NCI-H2227 (cell line): Measurements from ENCODE around the gene TSPOAP1.

Experiments
- DNase-seq: peaks from one replicate; lab custom pipeline; 2025; ENCODE audit not compliant: unreplicated experiment; lab: John Stamatoyannopoulos, UW

TSPOAP1 gene

DNA sequence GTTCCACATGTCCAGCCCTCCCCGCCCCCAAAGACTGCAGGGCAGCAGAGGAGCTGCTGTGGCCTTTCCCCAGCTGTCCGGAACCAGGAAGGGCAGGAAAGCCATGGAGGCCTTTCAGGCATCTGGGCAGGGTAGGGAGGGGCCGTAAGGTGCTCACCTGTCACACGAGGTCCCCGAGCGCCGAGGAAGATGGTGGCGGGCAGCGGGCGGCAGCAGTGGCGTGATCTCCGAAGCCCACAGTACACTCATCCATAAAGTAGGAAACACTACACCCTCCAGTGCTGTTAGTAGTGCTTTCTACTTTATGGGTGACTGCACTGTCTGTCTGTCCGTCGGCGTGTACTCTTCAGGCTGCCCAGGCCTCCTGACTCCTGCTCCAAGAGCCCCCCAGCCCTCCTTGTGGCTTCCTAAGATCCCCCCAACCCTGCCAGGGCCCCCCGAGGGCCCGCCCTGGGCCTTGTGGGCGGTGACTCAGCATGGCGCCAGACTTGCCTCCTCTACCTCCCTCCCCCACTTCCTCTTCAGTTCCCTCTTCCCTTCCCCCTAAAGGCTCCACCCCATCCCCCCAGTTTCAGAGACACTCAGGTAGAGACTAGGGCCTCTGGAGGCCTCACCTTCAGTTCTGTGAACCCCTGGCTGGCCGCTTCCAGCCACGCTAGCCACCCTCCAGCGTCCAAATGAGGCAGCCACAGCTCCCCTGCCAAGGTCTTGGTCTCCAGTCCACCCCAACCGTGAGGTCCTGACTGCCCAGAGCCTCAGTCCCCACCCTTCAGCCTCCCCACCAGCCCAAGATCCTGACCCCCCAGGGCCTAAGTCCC is 2.6 kb upstream of the TSPOAP1 start:
- no peak for DNase-seq

GRCh38 chr17:58330538-58330996 is 2.0 kb upstream of the TSPOAP1 start:
- DNase-seq, result no peak

DNA sequence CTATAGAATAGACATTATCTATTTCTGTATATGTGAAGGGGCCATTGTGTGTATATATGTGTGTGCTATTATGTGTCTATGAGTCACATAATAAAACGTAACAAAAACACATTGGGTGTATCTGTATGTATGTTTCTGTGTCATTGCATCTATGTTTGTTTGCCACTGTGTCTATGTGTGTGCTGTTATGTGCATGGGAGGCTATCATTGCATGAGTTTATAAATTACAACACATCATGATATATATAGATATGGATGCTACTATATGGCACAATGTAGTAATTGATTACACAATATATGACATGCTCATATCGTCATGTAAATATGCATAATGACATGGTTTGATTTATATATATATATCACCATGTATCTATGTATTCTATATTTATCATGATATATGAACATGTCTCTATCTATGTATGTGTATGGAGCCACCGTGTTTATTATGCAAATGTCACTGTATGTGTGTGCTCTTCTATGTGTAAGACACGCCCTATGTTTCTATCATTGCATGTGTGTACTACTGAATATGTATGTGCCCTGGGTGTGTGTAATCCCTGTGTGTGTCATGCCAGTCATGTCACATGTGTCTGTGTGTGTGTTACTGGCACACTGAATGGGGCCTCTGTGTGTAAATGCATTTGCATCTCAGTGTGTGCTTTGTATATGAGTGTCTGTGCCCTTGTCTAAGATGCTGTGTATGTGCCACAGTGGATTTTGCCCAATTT is 1.4 kb upstream of the TSPOAP1 start:
- DNase-seq, result no peak

- DNase-seq, result peak; percentile 35
Observed at GRCh38 chr17:58329035-58329809, 627 bp upstream of the TSPOAP1 start.

- DNase-seq, result peak; percentile 20
Observed at GRCh38 chr17:58327363-58328194, 1.0 kb downstream of the TSPOAP1 start.

- DNase-seq, result no peak
Observed at GRCh38 chr17:58326609-58327362, 1.8 kb downstream of the TSPOAP1 start.

- DNase-seq, result no peak
Observed at GRCh38 chr17:58325976-58326468, 2.6 kb downstream of the TSPOAP1 start.

- peak; percentile 19 for DNase-seq
Observed at GRCh38 chr17:58325289-58325726, 3.3 kb downstream of the TSPOAP1 start.

- peak; percentile 79 for DNase-seq
Observed at GRCh38 chr17:58324409-58325288, 3.9 kb downstream of the TSPOAP1 start.

DNA sequence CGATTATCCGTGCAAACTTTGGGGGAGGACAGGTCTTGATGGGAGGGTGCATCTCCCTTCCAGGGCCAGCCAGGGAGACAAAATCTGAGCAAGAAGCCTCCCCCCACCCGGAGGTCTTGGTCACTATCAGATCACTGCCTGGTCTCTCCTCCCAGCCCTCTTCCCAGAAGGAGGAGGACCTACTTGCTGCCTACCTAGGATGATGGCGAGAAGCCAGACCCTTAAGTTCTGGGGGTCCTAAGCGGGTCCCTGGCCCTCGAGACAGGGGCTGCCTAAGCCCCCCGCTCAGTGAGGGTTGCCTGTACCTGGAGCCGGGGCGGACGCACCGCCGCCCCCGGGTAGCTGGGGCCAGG is 4.6 kb downstream of the TSPOAP1 start:
- no peak for DNase-seq

GRCh38 chr17:58323366-58324055 is 5.1 kb downstream of the TSPOAP1 start:
- no peak for DNase-seq

GRCh38 chr17:58322581-58323185 is 5.9 kb downstream of the TSPOAP1 start:
- no peak for DNase-seq

DNA sequence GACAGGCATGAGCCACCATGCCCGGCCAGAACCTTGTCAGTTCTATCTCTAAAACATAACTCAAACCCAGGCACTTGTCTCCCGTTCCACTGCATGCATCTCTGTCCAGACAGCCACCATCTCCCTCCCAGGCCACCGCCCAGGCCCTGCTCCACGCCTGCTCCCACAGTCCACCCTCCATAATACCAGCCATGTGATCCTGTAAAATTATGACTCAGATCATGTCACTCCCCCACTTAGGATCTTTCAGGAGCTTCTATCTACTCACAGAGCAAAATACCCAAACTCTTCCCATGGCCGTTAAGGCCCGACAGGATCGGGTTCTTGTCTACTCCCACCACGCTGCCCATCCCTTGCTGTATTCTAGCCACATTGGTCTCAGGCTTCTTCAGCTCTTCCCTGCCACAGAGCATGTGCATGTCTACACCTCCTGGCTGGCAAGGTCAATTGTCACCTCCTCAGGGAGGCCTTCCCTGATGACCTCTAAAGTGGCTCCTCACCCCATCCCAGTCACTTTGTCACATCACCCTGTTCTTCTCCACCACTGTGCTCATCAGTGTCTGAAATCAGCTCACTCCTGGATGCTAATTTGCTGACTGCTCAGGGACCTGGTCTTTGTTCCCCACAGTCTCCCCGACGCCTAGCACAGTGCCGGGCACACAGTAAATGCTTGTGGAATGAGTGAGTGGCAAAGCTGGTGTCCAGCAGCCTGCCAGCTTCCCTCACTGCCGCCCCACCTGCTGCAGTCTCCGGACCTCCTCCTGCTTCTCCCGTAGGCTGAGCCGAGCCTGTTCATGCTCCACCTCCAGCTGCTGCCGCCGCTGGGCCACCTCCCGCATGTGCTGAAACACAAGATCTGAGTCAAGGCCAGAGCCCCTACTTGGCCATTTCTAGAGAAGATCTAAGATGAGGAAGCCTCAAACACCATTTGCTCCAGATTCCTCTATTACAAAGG is 6.7 kb downstream of the TSPOAP1 start:
- DNase-seq, result no peak

DNA sequence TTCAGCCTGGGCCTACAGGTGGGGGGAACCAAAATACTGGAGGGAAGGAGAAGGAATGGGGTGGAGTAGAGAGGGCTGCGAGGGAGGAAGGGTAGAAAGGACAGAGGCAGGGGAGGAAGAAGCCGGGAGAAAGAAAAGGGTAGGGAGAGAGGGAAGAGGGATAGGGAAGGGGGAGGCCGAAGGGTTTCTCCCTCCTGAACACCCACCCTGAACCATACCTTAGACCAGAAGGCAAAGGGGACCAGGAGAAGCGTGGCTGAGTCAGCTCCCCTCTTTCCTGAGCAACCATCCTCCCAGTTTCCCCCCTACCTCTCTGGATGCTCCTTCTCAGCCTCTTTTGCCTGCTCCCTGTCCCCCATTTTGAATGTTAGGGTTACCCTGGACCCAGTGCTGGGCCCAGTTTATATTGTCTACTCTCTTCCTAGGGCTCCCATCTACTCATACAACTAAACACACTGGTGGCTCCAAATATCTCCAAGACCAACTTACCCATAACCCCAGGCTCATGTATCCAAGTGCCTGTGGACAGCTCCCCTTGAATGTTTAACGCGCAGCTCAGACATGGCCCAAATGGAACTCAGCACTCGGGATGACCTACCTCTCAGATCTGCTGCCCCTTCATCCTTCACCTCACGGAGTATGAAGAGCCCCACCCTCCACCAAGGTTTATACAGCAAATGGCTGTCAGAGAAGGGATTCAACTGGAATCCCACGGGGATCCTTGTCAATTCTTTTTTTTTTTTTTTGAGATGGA is 7.8 kb downstream of the TSPOAP1 start:
- no peak for DNase-seq

DNA sequence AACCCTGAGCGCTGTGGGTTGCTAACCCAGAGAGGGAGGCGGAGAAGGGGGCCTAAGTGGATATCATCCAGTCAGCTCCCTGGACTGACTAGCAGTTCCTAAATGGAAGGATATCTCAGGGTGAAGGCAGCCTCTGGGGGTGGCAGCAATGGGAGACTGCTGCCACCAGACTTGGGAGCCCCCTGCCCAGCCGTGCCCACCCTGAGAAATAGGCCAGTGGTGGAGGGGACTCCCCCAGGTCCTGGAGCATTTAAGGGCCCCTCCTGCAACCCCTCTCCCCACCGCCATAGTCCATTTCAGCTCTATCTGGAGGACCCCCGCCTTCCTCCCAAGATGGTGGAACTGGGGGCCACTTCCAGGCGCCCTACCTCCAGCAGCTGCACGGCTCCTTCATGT is 8.4 kb downstream of the TSPOAP1 start:
- no peak for DNase-seq
